Kidney tubule cell (primary cell): Measurements from ENCODE around the gene ZNF76.

Experiments used
- DNase-seq: peaks from one replicate; pipeline ENCODE4 v3.0.0-alpha.2; 2018; ENCODE audit warnings: low spot score

ZNF76 gene

DNA sequence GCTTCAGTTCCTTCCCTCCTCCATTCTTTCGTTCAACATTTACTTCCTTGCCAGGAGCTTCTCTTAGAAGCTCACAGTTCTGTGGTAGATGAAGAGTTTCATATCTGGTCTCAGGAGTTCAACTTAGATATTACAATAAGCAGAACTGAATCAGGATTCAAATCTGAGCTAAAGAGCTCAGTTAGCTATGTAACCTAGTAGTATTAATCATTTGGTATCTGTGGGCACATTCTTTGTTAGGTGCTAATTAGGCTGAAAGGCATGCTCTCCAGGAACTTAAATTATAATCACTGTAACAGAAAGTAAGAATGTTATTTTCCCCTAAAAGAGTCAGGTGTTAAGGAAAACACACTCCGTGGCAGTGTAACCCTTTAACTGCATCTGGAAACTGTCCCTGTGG, 8.4 kb downstream of the ZNF76 start:
- DNase-seq: no peak

DNA sequence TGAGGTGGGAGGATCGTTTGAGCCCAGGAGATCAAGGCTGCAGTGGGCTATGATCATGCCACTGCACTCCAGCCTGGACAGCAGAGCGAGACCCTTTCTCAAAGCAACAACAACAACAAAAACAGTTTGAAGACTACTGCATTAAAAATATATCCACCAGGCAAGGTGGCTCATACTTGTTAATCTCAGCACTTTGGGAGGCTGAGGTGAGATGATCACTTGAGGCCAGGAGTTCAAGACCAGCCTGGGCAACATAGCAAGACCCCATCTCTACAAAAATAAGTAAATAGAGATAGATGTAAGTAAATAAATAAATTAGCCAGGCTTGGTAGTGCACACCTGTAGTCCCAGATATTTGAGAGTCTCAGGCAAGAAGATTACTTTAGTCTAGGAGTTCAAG, 12.5 kb downstream of the ZNF76 start:
- no peak for DNase-seq

DNA sequence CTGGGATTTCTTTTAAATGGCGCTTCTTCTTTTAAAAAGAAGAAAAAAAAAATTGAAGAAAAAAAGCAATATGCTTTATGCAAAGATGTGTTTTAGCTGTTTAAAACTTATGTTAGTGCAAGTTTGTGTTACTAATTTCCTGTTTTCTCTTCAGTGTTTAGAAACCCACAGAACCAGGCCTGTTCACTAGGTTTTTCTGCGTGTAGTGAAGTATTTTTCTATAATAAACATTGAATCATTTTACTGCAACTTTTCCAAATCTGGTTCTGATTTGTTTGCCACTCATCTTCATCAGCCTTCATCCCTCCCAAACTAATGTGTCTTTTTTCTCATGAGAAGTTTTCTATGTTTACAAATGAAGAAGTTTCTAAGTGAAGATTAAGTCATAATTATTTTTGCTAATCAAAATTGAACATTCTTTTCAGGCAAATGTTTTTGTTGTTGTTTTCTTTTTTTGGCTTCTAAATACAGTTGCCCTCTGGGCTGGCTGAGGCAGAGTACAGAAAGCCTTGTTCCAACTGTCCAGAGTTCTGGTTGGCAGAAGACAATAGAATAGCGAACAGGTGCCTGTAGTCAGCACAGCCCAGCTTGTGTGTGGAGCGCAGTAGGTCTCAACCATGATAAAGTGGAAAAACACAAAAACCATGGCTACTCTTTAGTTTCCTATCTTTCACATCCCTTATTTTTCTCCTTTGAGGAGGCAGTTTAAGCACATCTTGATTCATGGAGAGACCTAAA, 14.5 kb downstream of the ZNF76 start:
- DNase-seq: no peak

DNA sequence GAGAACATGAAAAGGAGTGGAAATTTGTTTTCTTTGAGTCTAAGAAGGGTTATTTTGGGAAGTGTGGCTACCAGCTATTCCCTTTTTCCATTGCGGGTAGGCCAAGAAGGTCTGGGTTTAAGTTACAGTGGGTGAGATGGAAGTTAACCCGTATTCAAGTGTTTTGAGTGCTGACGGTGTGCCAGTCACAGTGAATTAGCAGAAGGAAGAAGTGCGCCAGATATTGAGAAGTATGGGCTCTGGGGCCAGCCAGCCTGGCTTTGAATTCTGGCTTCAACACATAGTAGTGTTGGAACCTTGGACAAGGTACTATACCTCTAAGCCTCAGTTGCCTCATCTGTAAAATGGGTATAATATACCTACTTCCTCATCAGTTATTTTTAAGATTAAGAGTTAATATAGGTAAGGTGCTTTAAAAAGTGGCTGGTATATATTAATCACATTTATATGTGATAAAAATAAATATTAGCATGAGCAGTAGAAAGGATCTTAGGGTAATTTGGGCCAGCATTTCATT, 16.3 kb downstream of the ZNF76 start:
- no peak for DNase-seq

DNA sequence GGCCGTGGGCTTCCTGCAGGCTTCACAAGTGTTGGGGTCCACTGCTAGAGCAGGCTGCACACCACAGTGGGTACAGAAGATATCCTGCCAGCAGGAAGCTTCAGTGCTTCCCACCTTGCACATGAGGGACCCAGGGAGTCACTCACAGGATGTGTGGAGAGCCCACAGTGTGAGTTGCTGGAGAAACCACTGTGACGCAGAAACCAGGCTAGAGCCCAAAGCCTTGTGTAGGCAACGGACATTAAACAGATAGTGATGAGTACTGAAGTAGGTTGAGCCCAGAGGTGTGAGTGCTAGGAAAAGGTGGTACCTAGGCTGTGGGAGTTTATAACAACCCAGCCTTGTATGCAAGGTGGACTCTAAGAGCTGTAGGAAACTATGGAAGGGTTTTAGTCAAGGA, 19.2 kb downstream of the ZNF76 start:
- no peak for DNase-seq

DNA sequence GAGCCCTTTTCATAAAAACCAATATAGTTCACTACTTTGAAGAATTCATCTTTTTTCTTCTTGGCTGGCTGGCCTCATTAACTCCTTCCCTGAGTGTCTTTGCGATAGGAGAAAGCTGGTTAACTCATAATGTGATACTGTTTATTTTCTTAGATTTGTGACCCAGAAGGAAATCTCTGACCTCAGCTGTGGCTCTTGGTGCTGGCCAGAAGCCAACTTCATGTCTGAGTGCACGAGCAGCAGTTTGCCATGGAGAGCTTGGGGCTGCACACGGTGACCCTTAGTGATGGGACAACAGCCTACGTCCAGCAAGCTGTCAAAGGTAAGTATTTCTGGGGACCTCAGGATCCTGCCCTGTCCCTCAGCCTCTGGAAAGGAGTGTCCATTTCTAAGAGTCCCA, 21.4 kb downstream of the ZNF76 start:
- DNase-seq: peak; percentile 57

DNA sequence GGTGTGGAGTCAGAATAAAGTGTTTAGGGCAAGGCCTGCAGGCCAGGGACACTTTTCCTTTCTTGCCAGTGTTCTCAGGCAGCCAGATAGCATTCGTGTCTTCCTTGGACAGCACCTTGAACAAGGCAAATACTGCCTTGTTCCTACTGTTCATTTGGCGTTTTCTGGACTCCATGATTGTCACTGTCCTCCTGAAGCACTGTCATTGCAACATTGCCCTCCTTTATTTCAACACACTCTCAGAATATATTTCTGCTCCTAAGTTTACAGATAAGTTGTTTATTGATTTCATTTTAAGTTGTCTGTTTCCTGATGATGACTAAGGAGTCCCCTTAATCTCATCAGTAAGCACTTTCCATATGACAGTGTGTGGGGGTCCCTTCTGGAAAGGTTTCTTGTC, 22.9 kb downstream of the ZNF76 start:
- DNase-seq: no peak

DNA sequence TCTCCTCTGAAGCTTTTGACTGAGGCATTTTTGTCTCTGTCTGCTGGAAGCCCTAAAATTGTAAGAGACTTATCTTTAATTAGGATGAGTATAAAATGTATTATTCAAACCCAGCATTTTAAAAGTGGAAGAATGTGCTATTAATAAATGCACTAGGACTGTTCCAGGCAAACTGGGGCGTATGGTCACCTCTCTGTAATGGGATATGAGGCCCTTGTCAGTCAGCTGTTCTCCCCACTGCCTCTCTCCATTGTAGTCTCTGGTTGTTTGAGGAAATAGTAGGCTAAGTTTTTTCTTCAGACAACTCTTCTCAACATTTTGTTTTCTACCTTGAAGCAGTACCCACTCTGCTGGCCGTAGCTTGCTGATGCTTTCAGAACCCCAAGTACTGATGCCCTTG, 23.8 kb downstream of the ZNF76 start:
- DNase-seq: no peak

DNA sequence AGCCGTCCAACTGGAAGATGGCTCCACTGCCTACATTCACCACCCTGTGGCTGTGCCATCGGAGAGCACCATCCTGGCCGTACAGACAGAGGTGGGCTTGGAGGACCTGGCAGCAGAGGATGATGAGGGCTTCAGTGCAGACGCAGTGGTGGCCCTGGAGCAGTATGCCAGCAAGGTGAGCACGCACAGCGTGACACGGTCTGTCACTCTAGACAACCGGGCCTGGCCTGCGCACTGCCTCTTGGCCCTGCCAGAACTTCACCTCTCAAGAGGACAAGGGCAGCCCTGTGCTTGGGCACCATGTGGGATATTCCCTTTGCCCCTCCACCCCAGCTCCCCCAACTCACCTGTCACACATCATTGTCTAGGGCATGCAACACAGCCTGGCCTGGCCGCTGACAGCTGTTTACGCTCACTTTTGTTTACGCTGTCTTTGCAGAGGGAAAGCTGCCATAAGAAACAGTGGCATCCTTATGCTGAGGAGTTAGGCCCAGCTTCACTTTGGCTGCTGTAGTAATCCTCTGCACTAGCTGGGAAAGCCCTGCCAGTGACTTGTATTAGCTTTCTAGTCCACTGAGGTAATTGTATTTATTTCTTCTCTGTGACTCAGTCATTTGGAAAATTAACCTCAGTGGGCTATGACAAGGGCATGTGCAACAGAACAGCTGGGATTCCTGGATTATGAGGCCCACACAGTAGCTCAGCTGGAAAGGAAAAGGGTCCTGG, 28.3 kb downstream of the ZNF76 start:
- no peak for DNase-seq

DNA sequence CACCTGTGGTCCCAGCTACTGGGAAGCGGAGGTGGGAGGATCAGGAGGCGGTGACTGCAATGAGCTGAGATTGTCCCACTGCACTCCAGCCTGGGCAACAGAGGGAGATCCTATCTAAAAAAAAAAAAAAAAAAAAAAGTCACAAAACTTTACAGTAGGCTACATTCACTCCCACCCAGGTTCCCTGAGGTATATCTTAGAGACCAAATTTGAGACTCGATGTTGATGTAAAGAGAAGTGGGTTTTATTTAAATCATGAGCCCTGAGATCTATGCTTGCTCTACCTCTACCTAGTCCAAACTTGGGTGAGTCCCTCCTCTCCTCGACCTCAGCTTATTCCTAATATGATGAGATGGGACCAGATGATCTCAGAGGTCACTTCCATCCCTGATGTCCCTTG, 29.3 kb downstream of the ZNF76 start:
- no peak for DNase-seq

DNA sequence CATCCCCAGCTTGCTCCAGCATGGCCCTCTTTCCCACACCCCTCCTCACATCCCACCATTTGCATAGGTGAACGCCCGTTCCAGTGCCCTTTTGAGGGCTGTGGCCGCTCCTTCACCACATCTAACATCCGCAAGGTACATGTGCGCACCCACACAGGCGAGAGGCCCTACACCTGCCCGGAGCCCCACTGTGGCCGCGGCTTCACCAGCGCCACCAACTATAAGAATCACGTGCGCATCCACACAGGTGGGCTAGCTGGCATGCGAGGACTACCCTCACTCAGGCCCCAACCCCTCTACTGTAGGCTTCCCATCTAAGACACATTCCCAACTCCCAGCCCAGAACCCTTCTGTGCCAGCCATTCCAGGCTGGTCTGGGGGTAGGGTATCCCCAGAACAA, 32.0 kb downstream of the ZNF76 start:
- DNase-seq: no peak

DNA sequence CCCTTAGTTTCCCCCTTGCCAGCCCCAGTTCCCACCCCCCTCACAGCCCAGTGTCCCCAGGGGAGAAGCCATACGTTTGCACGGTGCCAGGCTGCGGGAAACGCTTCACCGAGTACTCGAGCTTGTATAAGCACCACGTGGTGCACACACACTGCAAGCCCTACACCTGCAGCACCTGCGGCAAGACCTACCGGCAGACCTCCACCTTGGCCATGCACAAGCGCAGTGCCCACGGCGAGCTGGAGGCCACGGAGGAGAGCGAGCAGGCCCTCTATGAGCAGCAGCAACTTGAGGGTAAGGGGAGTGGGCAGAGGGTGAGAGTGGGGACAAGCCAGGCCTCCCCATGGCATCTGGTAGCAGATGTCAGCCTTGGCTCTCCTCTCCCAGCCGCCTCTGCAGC, 33.0 kb downstream of the ZNF76 start:
- DNase-seq: no peak

DNA sequence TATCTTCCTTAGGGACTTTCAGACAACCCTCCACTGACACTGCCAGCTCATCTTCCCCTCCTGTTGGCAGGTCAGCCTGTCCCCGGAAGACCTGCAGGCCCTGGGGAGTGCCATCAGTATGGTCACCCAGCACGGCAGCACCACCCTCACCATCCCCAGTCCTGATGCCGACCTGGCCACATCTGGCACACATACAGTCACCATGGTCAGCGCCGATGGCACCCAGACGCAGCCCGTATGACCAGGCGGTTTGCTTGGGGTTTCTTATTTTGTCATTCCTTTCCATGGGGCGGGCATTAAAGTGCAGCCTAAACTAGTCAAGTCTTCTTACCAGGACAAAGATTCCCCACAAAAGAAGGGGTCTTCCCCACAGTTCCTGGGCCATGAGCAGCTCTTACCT, 34.1 kb downstream of the ZNF76 start:
- no peak for DNase-seq

DNA sequence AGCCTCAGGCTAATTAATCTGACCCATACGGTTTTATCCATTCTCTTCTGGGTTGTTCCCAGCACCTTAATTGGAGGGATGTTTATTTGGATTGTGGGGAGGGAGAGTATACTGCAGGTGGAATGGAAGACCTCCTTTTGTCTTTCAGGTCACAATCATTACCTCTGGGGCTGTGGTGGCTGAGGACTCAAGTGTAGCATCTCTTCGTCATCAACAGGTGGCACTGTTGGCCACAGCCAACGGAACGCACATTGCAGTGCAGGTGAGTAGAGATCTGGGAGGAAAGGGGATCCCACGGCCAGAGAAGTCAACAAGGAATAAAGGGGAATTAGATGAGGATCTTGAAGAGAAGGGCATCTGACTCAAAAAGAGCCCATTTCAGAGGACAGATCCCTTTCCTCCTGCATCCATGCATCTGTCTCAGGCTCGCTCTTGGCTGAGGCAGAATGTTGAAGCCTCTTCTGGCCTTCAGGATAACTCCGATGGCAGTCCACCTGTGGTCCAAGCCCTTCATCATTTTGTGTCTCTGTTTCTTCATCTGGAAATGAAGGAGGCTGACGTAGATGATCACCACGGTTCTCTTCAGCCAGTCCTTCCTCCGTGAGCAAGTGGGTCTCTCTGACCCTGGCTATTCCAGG, 34.9 kb downstream of the ZNF76 start:
- peak; percentile 66 for DNase-seq

DNA sequence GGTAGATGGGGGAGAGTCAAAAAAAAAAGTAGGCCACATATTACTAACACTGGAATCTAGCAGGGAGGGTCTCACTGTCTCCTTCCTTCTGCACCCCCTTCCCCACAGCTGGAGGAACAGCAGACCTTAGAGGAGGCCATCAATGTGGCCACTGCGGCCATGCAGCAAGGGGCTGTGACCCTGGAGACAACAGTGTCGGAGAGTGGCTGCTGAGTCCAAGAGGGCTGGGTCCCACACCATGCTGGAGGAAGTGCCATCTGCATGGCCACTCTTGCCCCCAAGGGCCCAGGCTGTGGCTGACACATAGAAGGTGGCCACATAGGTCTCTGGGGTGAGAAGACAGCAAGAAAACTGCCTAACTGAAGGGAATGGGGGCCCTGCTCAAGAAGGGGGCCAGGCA, 35.5 kb downstream of the ZNF76 start:
- DNase-seq: no peak

DNA sequence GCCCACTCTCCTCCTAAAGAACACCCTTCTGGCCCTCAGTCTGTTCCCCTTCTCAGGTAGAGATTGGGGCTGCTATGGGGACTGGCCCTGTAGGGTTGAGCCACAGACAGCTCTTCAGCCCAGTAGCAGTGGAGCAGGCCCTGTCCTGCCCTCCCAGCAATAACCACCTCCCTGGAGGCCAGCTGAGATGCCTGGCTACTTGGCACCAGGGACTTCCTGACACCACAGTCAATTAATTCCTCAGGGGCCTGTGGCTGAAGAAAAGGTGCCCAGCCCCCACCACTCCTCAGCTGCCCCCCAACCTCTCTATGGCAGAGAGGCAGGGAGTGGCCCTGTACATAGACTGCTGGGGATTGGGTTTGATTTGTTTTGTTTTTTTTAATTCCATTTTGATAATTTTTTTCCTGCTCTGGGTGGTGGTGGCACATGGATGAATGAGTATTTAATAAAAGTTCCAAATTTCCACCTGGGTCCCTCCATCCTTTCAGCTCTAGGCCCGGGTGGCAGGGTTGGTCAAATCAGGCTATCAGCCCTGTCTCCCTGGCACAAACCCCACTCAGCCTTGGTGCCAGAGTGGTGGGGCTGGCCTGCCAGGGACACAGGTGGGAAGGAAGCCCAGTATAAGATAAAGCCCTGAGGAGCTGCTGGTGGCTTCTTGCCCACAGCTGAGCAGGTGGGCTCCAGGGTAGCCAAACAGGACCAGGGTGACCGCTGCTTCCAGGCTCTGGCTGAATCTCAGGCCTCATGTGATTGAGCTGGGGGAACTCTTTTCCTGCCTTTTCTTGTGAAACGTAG, 36.2 kb downstream of the ZNF76 start:
- DNase-seq: no peak

DNA sequence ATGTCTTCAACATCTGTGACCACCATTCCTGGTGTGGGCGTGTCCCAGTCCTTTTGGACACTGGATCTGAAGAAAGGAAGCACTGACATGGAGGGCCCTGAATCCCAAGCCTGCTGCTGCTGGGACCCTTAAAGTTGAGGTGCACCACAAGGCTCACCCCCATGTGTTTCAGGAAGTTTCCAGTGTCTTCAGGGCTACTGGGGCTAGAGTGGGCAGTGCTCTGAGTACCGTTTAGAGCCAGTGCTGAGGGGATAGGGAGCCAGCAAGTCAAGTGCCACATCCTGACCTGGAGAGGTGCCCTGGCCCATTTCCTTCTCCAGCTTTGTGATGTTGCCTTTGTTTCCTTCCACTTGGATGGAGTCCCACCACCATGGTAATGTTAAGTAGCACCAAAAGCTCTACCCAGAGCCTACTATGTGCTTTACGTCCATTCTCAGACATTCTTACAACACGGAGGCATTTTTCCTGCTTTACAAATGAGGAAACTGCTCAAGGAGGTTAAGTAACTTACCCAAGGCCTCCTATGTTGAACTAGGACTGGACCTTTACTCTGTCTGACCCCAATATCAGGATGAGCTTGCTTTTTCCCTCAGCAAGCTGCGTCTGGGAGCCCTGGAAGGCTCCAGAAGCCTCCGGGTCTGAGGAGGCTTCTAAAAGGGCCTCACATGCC, 37.5 kb downstream of the ZNF76 start:
- DNase-seq: no peak

DNA sequence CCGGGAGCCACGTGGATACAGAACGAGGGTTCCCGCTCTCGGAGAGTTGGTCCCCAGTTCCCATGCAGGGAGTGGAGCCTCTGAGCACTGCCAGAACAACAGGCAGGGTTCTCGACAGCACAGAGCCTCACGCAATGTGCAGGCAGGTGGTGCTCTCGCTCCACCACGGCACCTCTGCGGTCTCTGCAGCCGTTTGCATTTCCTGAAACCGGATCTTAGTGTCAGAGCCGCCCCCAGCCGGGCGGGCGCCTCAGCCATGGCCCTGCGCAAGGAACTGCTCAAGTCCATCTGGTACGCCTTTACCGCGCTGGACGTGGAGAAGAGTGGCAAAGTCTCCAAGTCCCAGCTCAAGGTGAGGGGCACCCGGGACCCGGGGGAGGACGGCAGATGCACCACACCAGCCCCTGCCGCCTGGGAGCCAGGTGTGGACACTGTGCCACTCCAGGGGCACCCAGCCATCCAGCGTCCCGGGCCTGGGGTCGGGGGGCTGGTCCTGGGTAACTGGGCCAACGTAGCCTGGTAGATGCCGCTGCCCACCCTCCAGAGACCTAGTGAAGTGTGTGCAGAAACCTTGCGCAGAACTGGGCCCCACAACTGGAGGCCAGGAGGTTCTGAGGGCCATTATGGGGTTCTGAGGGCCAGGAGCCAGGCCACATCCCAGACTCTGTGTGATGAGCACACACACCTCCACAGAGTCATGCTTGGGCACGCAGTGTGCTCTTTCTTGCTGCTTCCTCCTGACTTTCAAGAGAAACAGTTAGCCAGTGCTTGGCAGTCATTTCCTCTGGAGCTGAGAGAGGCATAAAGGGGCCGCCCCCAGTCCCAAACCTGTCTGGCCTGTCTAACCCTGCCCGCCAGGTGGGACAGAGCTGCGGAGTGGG, 38.3 kb downstream of the ZNF76 start, which contains the start of gene DEF6:
Gene DEF6 (plus strand): TSS at position 218 of the 881 bp plus-strand sequence. CDS start 39 bp downstream, at position 257.
- peak; percentile 70 for DNase-seq

DNA sequence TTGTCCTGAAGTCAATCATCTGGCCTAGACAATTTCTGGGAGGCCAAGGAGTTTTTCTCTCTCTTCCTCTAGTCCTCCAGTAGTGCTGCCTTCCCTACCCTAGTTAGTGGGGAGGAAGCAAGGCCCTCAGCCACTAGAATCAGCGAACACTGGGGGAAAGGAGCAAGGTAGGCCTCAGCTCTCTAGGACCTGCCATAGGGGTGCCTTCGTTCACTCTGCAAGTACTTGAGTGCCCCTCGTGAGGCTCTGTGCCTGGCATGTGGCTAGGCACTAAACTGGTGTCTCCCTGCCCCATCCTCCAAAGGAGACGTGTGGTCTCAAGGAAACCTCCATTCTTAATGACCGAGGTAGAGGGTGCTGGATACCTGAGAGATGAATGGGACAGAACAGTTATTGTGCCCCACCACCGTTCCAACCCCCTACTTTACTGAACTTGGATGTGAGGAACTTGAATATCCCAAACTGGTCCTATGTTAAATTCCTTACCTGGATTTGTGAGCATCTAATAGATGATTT, 39.1 kb downstream of the ZNF76 start:
- DNase-seq: no peak

DNA sequence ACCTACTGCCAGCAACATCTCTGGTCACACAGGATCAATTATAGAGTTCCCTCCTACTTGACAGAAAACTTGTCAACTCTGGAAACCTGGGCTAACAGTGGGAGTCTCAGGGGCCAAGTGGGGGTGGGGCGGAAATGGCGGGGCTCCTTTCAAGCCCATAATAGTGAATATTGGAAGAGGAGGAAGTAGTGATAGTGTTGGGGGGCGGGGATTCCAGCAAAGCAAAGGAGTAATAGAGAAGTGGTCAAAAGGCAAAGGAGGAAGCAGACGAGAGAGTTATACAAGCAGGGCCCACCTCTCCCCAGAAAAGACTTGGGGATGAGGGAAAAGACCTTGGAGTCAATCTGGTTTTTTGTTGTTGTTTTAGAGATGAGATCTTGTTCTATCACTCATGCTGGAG, 40.1 kb downstream of the ZNF76 start:
- DNase-seq: no peak
